HCT116 (cell line): ENCODE measurements around the gene COL3A1. TPM values are rescaled to one million over a fixed set of nuclear protein-coding genes. Genes with fewer than 3 reads are reported as not detected.

ENCODE experiments used
- ATAC-seq: fragments of 200-7000 bp; cut with Tn5 transposase; 2 replicates; pipeline ENCODE4 v1.9.1; 2020; ENCODE audit warnings: mild to moderate bottlenecking, moderate library complexity
- BruUV-seq: library from RNA; stranded (reverse); fragments of 400-500 nt; replicated peaks from 2 replicates; lab custom pipeline; 2021; lab: Mats Ljungman, UMichigan
- CTCF ChIA-PET: fragments of 300-600 bp; sonication (Branson Sonifier 250); formaldehyde crosslinking; loops from one replicate; lab custom pipeline; 2021; ENCODE audit warnings: antibody characterized with exemption; lab: Charles Lee
- POLR2A ChIA-PET: fragments of 300-600, 350-600 bp; sonication (Branson Sonifier 250); formaldehyde crosslinking; loops from one replicate; lab custom pipeline; 2021; ENCODE audit warnings: antibody characterized with exemption; lab: Charles Lee
- RAD21 ChIA-PET, 2 experiments: fragments of 300-600 bp; sonication (Branson Sonifier 250); formaldehyde crosslinking; loops; one replicate each; lab custom pipeline; 2023; ENCODE audit warnings: low total read pairs in 2 of 2; ENCODE audit not compliant: uncharacterized antibody in 2 of 2, unreplicated experiment in 2 of 2, low non-redundant PET in 1 of 2; lab: Charles Lee
- DNase-seq: peaks from one replicate; pipeline ENCODE4 v3.0.0-alpha.2; 2010; ENCODE audit warnings: low read depth, low spot score
- H2AFZ ChIP-seq: fragments of 200-600 bp; shearing (Covaris generic), sonication (generic); 2 replicates; pipeline ENCODE4 v1.6.1; 2017; ENCODE audit warnings: low read depth, mixed run types, mixed read lengths, antibody characterized with exemption, low read length; ENCODE audit not compliant: poor library complexity, severe bottlenecking
- H3K27ac ChIP-seq: 2 replicates; pipeline ENCODE4 v1.5.1; 2012; ENCODE audit warnings: low read depth, low read length
- H3K27me3 ChIP-seq: fragments of 200-600 bp; sonication (generic); 2 replicates; pipeline ENCODE4 v1.6.1; 2016; ENCODE audit warnings: mixed run types, low read length, mixed read lengths; ENCODE audit not compliant: insufficient read depth
- H3K36me3 ChIP-seq, 2 experiments: fragments of 200-500 bp in 1 of 2; fragments of 200-600 bp in 1 of 2; sonication (Bioruptor generic) in 1 of 2; sonication (generic) in 1 of 2; 2 replicates each; pipeline versions ENCODE4 v1.5.1 to v1.6.1; 2014 to 2016; ENCODE audit warnings: low read length in 2 of 2, inconsistent platforms in 1 of 2, mixed read lengths in 1 of 2, mixed run types in 1 of 2; ENCODE audit not compliant: insufficient read depth in 2 of 2, control insufficient read depth in 1 of 2
- H3K4me1 ChIP-seq, 2 experiments: fragments of 200-600 bp in 1 of 2; sonication (generic) in 1 of 2; 2 replicates each; pipeline versions ENCODE4 v1.5.1 to v1.6.1; 2012 to 2017; ENCODE audit warnings: low read length in 2 of 2, inconsistent platforms in 1 of 2, mild to moderate bottlenecking in 1 of 2, mixed read lengths in 1 of 2, mixed run types in 1 of 2, moderate library complexity in 1 of 2; ENCODE audit not compliant: insufficient read depth in 2 of 2, control insufficient read depth in 1 of 2
- H3K4me2 ChIP-seq: fragments of 200-600 bp; sonication (generic); 2 replicates; pipeline ENCODE4 v1.6.1; 2017; ENCODE audit warnings: mixed run types, low read length, mixed read lengths
- H3K4me3 ChIP-seq, 2 experiments: fragments of 200-600 bp in 1 of 2; sonication (generic) in 1 of 2; replicated peaks in 1 of 2; 2 replicates each; pipeline ENCODE4 v1.5.1; 2011 to 2016; ENCODE audit warnings: low read length in 2 of 2, control low read depth in 1 of 2, low read depth in 1 of 2, mild to moderate bottlenecking in 1 of 2, mixed read lengths in 1 of 2, mixed run types in 1 of 2
- H3K79me2 ChIP-seq: fragments of 200-600 bp; sonication (generic); 2 replicates; pipeline ENCODE4 v1.6.1; 2017; ENCODE audit warnings: mild to moderate bottlenecking, mixed run types, low read length, moderate library complexity, mixed read lengths; ENCODE audit not compliant: insufficient read depth
- H3K9ac ChIP-seq: fragments of 200-600 bp; sonication (generic); 2 replicates; pipeline ENCODE4 v1.6.1; 2016; ENCODE audit warnings: low read length, mixed read lengths
- H3K9me2 ChIP-seq: fragments of 200-600 bp; sonication (generic), shearing (Covaris generic); 2 replicates; pipeline ENCODE4 v1.6.1; 2017; ENCODE audit warnings: mixed run types, mild to moderate bottlenecking, moderate library complexity; ENCODE audit not compliant: insufficient read depth
- H3K9me3 ChIP-seq, 2 experiments: fragments of 200-500 bp in 1 of 2; fragments of 200-600 bp in 1 of 2; sonication (Bioruptor generic) in 1 of 2; sonication (generic) in 1 of 2; 2 replicates each; pipeline ENCODE4 v1.6.1; 2014 to 2017; ENCODE audit warnings: low read length in 2 of 2, mixed read lengths in 2 of 2, inconsistent platforms in 1 of 2, low read depth in 1 of 2, mild to moderate bottlenecking in 1 of 2, mixed run types in 1 of 2, moderate library complexity in 1 of 2; ENCODE audit not compliant: control insufficient read depth in 1 of 2, insufficient read depth in 1 of 2
- H4K20me1 ChIP-seq: fragments of 200-600 bp; sonication (generic), shearing (Covaris generic); 2 replicates; pipeline ENCODE4 v1.6.1; 2017; ENCODE audit warnings: mixed run types, mild to moderate bottlenecking, moderate library complexity; ENCODE audit not compliant: insufficient read depth
- ATF3 ChIP-seq: IDR thresholded peaks from 2 replicates; pipeline ENCODE4 v1.6.1; 2012
- CBX3 ChIP-seq: IDR thresholded peaks from 2 replicates; pipeline ENCODE4 v1.6.1; 2012; ENCODE audit warnings: low read depth
- CEBPB ChIP-seq: IDR thresholded peaks from 2 replicates; pipeline ENCODE4 v1.6.1; 2012; ENCODE audit warnings: low read depth
- EGR1 ChIP-seq: IDR thresholded peaks from 2 replicates; pipeline ENCODE4 v1.6.1; 2012; ENCODE audit warnings: low read depth
- ELF1 ChIP-seq: IDR thresholded peaks from 2 replicates; pipeline ENCODE4 v1.6.1; 2012; ENCODE audit warnings: low read depth, borderline replicate concordance
- EZH2 ChIP-seq: fragments of 200-600 bp; sonication (generic); IDR thresholded peaks from 2 replicates; pipeline ENCODE4 v1.6.1; 2017; ENCODE audit warnings: antibody characterized with exemption, mixed run types
- EZH2phosphoT487 ChIP-seq: fragments of 200-600 bp; IDR thresholded peaks from 2 replicates; pipeline ENCODE4 v1.6.1; 2018; ENCODE audit warnings: antibody characterized with exemption, borderline replicate concordance
- FOSL1 ChIP-seq: IDR thresholded peaks from 2 replicates; pipeline ENCODE4 v1.6.1; 2012; ENCODE audit warnings: low read depth
- JUND ChIP-seq: IDR thresholded peaks from 2 replicates; pipeline ENCODE4 v1.6.1; 2012
- MAX ChIP-seq: IDR thresholded peaks from 2 replicates; pipeline ENCODE4 v1.6.1; 2012
- POLR2AphosphoS5 ChIP-seq: IDR thresholded peaks from 2 replicates; pipeline ENCODE4 v1.6.1; 2011; ENCODE audit warnings: mild to moderate bottlenecking, low read depth, low read length, moderate library complexity
- RAD21 ChIP-seq: IDR thresholded peaks from 2 replicates; pipeline ENCODE4 v1.6.1; 2012; ENCODE audit warnings: low read depth, mild to moderate bottlenecking
- REST ChIP-seq: IDR thresholded peaks from 2 replicates; pipeline ENCODE4 v1.6.1; 2012; ENCODE audit warnings: low read depth
- SIN3A ChIP-seq: IDR thresholded peaks from 2 replicates; pipeline ENCODE4 v1.6.1; 2012; ENCODE audit warnings: low read depth
- SP1 ChIP-seq: IDR thresholded peaks from 2 replicates; pipeline ENCODE4 v1.6.1; 2012; ENCODE audit warnings: low read depth
- SRF ChIP-seq: IDR thresholded peaks from 2 replicates; pipeline ENCODE4 v1.6.1; 2012; ENCODE audit warnings: low read depth
- TCF7L2 ChIP-seq: IDR thresholded peaks from 2 replicates; pipeline ENCODE4 v1.7.0; 2011; ENCODE audit warnings: borderline replicate concordance, inconsistent platforms; ENCODE audit not compliant: insufficient read depth, insufficient read length; ENCODE audit errors: extremely low read depth
- YY1 ChIP-seq: IDR thresholded peaks from 2 replicates; pipeline ENCODE4 v1.6.1; 2011; ENCODE audit warnings: low read length, low read depth, moderate library complexity, mild to moderate bottlenecking; ENCODE audit not compliant: insufficient replicate concordance; ENCODE audit errors: extremely low read depth
- ZBTB33 ChIP-seq: IDR thresholded peaks from 2 replicates; pipeline ENCODE4 v1.6.1; 2011; ENCODE audit warnings: mild to moderate bottlenecking, low read length, moderate library complexity; ENCODE audit not compliant: insufficient replicate concordance; ENCODE audit errors: extremely low read depth
- ZFX ChIP-seq: fragments of 450-650 bp; IDR thresholded peaks from 2 replicates; pipeline ENCODE4 v1.6.1; 2017
- ZNF274 ChIP-seq: fragments of 200-500 bp; sonication (Bioruptor generic); IDR thresholded peaks from 2 replicates; pipeline ENCODE4 v1.6.1; 2014; ENCODE audit warnings: mild to moderate bottlenecking, low read depth, low read length, inconsistent platforms
- intact Hi-C: fragments of 100-400 bp; cut with micrococcal nuclease; formaldehyde crosslinking; loops from 2 replicates; pipeline ENCODE4 v1.10.0; 2022
- total RNA-seq: library from RNA; stranded (reverse); gene quantifications from one replicate; pipeline ENCODE4 v1.2.1, GENCODE V29; 2021; ENCODE audit not compliant: unreplicated experiment

Gene COL3A1
- total RNA-seq, 1 experiment from 2014 or later, result 1.0 TPM

- POLR2A ChIA-PET, result no interaction called here
- intact Hi-C loops, result loop anchor here (5.0 to 10.0 kb wide), 2 partner anchors 196 to 1134 kb away; no protein-coding TSS in a partner anchor
- ATAC-seq, result peak; percentile 92
- TF ChIP-seq SIN3A (no peak), FOSL1 (peak; percentile 20), SP1 (peak; percentile 18; the same call in 1 of the 2 replicates), MAX (peak; percentile 56), ZFX (no peak), ELF1 (no peak), CBX3 (no peak), YY1 (peak; percentile 28), CEBPB (no peak), ATF3 (no peak), REST (no peak), ZBTB33 (no peak), JUND (no peak), SRF (no peak), EGR1 (no peak), TCF7L2 (no peak), EZH2 (no peak), POLR2AphosphoS5 (no peak; the same call in 1 of the 2 replicates), ZNF274 (no peak), RAD21 (peak; percentile 78), EZH2phosphoT487 (no peak)
These were observed 4.3 kb downstream of the COL3A1 start for GRCh38 chr2:188978291-188979081.

More at GRCh38 chr2:188978291-188979081, 4.3 kb downstream of the COL3A1 start:
- H3K36me3 ChIP-seq, result no peaks in the 10 kb centered on the region
- H3K27me3 ChIP-seq, result no peaks in the 10 kb centered on the region
- peak overlapping the region; percentile 41 for H3K4me2 ChIP-seq
- no peaks in the 10 kb centered on the region for H3K79me2 ChIP-seq
- DNase-seq, result peak; percentile 31
- H3K9me2 ChIP-seq, result no peaks in the 10 kb centered on the region
- BruUV-seq, result no TSS peak
- no peak overlapping the region for H3K9ac ChIP-seq
- H3K4me1 ChIP-seq, result peaks cover 0 to 18% of the 10 kb centered on the region in 2 experiments; a peak in 2 of 4 replicates
- peak overlapping the region; percentile 97 for H2AFZ ChIP-seq
- CTCF ChIA-PET, result interaction anchor here (0.8 to 5.0 kb wide), 11 partner anchors 8 to 466 kb away, joined by 3 to 85 read pairs (median 4); no protein-coding TSS in a partner anchor
- no peak overlapping the region for H3K27ac ChIP-seq
- no peaks in the 10 kb centered on the region for H3K9me3 ChIP-seq
- RAD21 ChIA-PET, result interaction anchor here (1.3 kb wide), 2 partner anchors 454 kb away, joined by 5 to 7 read pairs; no protein-coding TSS in a partner anchor
- H3K4me3 ChIP-seq, result no peak overlapping the region; a peak in 1 of 4 replicates
- no peaks in the 10 kb centered on the region for H4K20me1 ChIP-seq
